ENCODE data around the gene GEMIN5.

DNA sequence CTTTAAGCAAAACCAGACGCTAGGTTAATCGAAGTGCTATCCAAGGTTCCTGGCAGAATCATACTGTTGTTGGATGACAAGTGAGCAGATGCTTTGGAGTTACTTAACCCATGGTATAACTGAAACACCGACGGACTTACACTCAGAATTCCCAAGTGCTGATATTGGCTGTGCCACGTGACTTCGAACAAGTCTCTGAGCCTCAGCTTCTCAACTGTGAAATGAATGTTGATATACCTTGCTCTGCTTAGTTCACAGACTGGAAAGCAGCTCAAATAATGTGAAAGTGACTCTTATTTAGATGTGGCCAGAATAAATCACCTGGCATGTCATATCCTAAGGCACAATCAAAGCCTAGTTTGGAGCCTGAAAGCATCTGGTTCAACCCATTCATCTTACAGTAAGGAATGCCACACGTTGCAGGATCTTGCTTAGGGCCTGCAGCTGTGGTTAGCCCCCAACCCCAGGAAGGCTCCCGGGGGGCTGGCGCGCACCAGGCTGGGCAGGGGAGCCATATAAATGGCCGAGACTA lies 759 bp downstream of the GEMIN5 start:
- TF ChIP-seq CTCF (IDR thresholded peaks at IDR 0.05; ENCODE audit: insufficient read depth, low read length) (no peak), POLR2AphosphoS5 (IDR thresholded peaks at IDR 0.05; ENCODE audit: low read depth) (no peak), GABPA (IDR thresholded peaks at IDR 0.05; ENCODE audit: low read depth) (no peak), SPI1 (IDR thresholded peaks at IDR 0.05; ENCODE audit: borderline replicate concordance, low read depth) (no peak)
- TF ChIP-seq, protein P1, sequence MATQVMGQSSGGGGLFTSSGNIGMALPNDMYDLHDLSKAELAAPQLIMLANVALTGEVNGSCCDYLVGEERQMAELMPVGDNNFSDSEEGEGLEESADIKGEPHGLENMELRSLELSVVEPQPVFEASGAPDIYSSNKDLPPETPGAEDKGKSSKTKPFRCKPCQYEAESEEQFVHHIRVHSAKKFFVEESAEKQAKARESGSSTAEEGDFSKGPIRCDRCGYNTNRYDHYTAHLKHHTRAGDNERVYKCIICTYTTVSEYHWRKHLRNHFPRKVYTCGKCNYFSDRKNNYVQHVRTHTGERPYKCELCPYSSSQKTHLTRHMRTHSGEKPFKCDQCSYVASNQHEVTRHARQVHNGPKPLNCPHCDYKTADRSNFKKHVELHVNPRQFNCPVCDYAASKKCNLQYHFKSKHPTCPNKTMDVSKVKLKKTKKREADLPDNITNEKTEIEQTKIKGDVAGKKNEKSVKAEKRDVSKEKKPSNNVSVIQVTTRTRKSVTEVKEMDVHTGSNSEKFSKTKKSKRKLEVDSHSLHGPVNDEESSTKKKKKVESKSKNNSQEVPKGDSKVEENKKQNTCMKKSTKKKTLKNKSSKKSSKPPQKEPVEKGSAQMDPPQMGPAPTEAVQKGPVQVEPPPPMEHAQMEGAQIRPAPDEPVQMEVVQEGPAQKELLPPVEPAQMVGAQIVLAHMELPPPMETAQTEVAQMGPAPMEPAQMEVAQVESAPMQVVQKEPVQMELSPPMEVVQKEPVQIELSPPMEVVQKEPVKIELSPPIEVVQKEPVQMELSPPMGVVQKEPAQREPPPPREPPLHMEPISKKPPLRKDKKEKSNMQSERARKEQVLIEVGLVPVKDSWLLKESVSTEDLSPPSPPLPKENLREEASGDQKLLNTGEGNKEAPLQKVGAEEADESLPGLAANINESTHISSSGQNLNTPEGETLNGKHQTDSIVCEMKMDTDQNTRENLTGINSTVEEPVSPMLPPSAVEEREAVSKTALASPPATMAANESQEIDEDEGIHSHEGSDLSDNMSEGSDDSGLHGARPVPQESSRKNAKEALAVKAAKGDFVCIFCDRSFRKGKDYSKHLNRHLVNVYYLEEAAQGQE (IDR thresholded peaks at IDR 0.05; ENCODE audit: insufficient replicate concordance, low read depth), result no peak

Data from HL-60 (cell line).